Fibroblast of pulmonary artery (primary cell): Measurements from ENCODE around the gene SCTR.

ENCODE experiments used
- DNase-seq: peaks from one replicate; pipeline ENCODE4 v3.0.0-alpha.2; 2010; ENCODE audit warnings: low read depth
- H3K4me3 ChIP-seq: replicated peaks from 2 replicates; pipeline ENCODE4 v1.5.1; 2011; ENCODE audit warnings: low read depth, mild to moderate bottlenecking, control low read depth, low read length, moderate library complexity
- CTCF ChIP-seq: IDR thresholded peaks from 2 replicates; pipeline ENCODE4 v1.5.1; 2011; ENCODE audit warnings: mild to moderate bottlenecking, control low read depth, low read length, inconsistent platforms; ENCODE audit errors: missing control alignments

Gene SCTR

DNA sequence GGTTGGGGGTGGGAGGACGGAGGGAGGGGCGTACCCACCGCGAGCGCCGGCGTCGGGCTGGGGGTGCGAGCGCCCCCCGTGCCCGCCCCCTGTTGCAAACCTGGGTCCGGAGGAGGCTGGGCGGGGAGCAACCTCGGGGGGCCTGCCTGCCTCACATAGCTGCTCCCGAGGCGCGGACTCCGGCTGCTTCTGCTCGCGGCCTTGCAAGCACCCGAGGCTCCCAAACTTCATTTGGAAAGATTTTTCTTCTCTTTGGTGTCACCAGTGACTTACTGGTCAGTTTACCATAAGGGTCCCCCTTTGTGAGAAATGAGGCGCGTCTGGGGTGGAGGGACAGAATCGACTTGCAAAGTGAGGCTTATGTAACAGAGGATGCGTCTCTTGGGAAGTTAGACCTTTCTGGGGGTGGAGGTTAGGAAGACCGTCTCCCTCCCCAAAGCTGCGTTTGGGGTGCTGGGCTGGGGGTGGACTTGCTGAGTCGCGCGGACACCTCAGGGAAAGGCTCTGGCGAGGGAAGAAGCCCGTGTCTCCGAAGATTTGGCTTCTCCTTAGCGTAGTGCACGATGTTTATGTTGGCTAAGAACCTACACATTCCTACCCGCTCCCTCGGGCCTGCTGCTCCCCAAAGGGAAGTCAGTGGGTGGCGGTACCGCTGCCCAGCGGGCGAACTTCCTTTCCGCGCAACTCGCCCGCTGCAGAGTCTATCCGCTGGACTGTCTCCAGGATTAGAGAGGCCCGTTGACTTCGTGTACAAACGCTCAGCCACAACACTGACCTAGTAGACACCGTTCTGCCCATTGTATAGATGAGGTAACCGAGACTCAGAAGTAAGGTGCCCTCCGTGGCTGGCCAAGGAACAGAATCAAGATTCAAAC, 92.1 kb downstream of the SCTR start:
- H3K4me3 ChIP-seq: peak overlapping the region; percentile 60
- peak; percentile 60 for DNase-seq
- TF ChIP-seq CTCF: no peak

DNA sequence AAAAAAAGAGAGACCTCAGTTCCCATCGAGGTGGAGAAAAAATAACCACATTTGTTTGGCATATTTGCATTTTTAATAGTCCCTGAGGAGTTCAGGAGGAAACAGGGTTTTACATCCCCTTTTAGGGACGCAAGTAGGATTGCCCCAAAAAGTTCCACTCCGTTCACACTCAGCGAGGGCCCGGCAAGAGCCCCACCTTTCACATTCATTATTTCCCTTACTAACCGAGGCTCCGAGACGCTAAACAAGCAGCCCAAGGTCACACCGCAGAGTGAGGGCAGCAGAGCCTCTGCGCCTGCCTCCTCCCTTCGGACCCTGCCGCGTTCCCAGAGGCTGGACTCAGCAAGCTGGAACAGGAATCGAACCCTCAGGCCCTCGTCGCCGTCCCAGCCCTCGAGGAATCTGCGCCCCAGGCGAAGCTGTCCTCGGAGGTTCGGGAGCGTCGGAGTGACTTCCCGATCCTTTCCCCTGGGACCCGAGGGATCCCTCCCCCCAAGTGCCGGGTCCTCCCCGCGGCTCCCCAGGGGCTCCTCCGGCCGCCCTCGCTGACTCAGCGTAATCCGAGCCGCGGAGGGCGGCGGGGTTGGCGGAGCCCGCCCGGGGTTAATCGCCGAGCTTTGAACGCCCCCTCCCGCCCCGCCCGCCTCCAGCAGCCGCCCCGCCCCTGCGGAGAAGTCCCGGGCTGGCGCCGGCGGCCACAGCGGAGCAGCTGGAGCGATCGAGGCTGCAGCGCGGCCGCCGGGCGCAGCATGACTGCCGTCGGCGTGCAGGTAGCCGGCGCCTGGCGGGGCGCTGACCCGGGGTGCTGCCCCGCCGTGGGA, 92.9 kb downstream of the SCTR start, which contains the start of gene TMEM37:
Gene TMEM37 (plus strand): TSS at position 700 of the 821 bp plus-strand sequence. CDS start 50 bp downstream, at position 750.
- no peak for TF ChIP-seq CTCF
- DNase-seq: peak; percentile 73
- H3K4me3 ChIP-seq: peak within 1 kb of the TSS; percentile 60

DNA sequence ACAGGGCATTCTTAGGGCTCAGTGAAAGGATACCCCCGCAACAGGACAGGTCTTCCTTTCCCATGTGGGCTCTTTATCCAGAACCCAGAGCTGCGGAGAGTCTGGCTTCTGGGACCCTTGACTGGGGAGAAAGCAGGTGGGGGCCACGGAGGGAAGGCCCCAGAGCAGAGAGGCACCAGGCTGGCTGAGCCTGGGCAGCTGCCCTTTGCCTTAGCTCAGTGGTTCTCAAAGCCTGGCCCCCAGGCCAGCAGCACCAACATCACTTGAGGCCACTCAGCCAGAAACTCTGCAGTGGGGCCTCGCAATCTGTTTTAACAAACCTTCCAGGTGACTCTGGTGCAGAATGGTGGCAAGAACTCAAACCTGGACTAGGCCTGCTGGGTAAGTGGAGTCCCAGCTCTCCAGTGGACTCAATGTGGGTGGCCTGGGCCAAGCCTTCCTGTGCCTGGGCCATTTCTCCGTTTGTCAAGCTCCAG, 94.2 kb downstream of the SCTR start:
- no peak for TF ChIP-seq CTCF

GRCh38 chr2:119429225-119429981, 94.9 kb downstream of the SCTR start:
- peak; percentile 60 for DNase-seq
- no peak overlapping the region for H3K4me3 ChIP-seq
- no peak for TF ChIP-seq CTCF

More for the DNA sequence above, 94.2 kb downstream of the SCTR start:
- no peak for DNase-seq
- no peak overlapping the region for H3K4me3 ChIP-seq

- TF ChIP-seq CTCF: no peak
- DNase-seq: no peak
Measured at GRCh38 chr2:119428488-119429224, 95.6 kb downstream of the SCTR start.

GRCh38 chr2:119427756-119428155, 96.5 kb downstream of the SCTR start:
- DNase-seq: no peak

More at GRCh38 chr2:119428488-119429224, 95.6 kb downstream of the SCTR start:
- H3K4me3 ChIP-seq: no peak overlapping the region

More at GRCh38 chr2:119427756-119428155, 96.5 kb downstream of the SCTR start:
- TF ChIP-seq CTCF: no peak
- no peak overlapping the region for H3K4me3 ChIP-seq
